ENCODE measurements around the gene CTNNA3.

CTNNA3 gene

DNA sequence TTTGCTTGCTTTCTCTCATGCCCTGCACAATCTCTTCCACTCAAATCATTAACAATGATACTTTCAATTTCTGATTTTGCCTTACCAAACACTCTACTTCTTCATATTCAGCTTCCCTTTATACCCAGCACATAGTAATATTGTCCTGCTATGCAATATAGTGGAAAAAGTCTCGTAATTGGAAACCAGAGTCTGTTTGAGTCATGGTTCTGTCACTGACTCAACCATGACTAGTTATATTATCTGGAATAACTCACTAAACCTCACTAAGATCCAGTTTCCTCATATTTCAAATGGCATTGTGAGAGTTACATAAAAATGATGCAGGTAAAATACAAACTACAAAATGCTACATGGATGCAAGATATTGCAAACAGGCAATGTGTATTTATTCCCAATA is 868.6 kb downstream of the CTNNA3 start:
- no peak overlapping the region for H3K4me3 Mint-ChIP-seq
- H3K9me3 Mint-ChIP-seq, result peaks cover 7% of the 10 kb centered on the region in 2 donors
- no peaks in the 10 kb centered on the region for H3K36me3 Mint-ChIP-seq (ENCODE audit: insufficient read depth)
- H3K27me3 Mint-ChIP-seq, result no peaks in the 10 kb centered on the region
- ATAC-seq (replicated peaks) (no peak), DNase-seq (no peak)
- no peak overlapping the region for H3K27ac Mint-ChIP-seq
- no peaks in the 10 kb centered on the region for H3K4me1 Mint-ChIP-seq (ENCODE audit: low read depth in 2 of 2)

DNA sequence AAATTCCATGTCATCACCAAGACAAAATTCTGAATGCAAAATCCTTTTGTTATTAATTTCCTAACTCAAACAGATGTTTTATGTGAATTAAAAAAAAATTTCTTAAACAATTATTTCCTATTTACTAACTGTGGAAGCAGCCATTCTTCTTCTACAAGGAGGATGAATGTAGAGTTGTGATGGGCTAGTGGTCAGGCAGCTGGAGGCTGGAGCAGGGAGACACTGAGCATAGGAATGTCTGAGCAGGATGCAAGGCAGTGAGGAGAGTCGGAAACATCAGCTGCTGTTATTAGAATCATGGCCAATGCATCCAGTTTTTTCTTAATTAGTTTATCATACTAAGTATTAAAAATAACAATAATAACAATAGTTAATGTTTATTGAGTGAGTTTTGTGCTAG is 872.7 kb downstream of the CTNNA3 start:
- Mint-ChIP-seq H3K9me3 (peaks cover 5 to 7% of the 10 kb centered on the region in 2 donors), H3K4me3 (no peak overlapping the region), H3K4me1 (ENCODE audit: low read depth in 2 of 2) (no peaks in the 10 kb centered on the region), H3K36me3 (ENCODE audit: insufficient read depth) (peaks cover 3% of the 10 kb centered on the region), H3K27ac (no peak overlapping the region), H3K27me3 (no peaks in the 10 kb centered on the region)
- no peak for DNase-seq
- no peak for ATAC-seq (replicated peaks)

- Mint-ChIP-seq H3K36me3 (ENCODE audit: insufficient read depth) (peaks cover 3% of the 10 kb centered on the region), H3K4me1 (ENCODE audit: low read depth in 2 of 2) (no peaks in the 10 kb centered on the region), H3K9me3 (peaks cover 5 to 7% of the 10 kb centered on the region in 2 donors), H3K4me3 (no peak overlapping the region), H3K27me3 (no peaks in the 10 kb centered on the region), H3K27ac (no peak overlapping the region)
- ATAC-seq (replicated peaks) (no peak), DNase-seq (no peak)
These were observed 873.2 kb downstream of the CTNNA3 start for GRCh38 chr10:66822801-66823200.

DNA sequence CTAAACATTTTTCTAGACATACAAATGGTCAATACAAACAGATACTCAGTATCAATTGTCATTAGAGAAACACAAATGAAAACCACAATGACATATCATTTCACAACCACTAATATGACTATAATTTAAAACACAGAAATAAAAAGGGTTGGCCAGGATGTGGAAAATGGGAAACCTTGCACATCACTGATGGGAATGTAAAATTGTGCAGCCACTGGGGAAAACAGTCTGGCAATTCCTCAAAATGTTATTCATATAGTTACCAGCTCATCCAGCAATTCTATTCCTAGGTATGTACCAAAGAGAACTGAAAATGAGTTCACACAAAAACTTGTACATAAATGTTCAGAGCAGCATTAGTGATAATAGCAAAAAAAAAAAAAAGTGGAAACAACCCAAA is 876.3 kb downstream of the CTNNA3 start:
- Mint-ChIP-seq H3K36me3 (ENCODE audit: insufficient read depth) (peaks cover 3% of the 10 kb centered on the region), H3K27ac (no peak overlapping the region), H3K4me3 (no peak overlapping the region), H3K27me3 (no peaks in the 10 kb centered on the region), H3K9me3 (peaks cover 3 to 7% of the 10 kb centered on the region in 2 donors), H3K4me1 (ENCODE audit: low read depth in 2 of 2) (no peaks in the 10 kb centered on the region)
- no peak for DNase-seq
- no peak for ATAC-seq (replicated peaks)

GRCh38 chr10:66813122-66813521 is 882.9 kb downstream of the CTNNA3 start:
- Mint-ChIP-seq H3K4me1 (ENCODE audit: low read depth in 2 of 2) (no peaks in the 10 kb centered on the region), H3K9me3 (peaks cover 6 to 22% of the 10 kb centered on the region in 2 donors), H3K36me3 (ENCODE audit: insufficient read depth) (no peaks in the 10 kb centered on the region), H3K27ac (no peak overlapping the region), H3K27me3 (no peaks in the 10 kb centered on the region), H3K4me3 (no peak overlapping the region)
- ATAC-seq (replicated peaks), result no peak
- no peak for DNase-seq

DNA sequence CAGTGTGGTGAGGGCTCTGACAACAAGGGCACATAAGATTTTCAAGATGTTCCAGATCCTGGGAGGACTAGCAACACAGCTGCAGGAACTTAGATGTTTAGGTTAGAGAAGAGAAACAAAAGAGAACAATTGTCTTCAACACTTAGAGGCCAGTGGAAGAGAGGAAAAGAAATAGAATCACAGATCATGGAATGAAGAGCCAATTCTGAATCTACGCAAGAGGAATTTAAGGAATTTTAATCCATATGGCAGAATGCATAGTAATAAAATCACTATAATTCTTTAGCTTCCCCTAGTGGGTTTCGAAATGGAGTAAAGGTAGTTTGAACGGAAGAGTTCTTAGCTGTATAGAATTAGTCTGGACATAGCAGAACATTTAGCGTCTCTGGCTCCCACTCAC is 884.8 kb downstream of the CTNNA3 start:
- ATAC-seq (replicated peaks), result no peak
- Mint-ChIP-seq H3K36me3 (ENCODE audit: insufficient read depth) (no peaks in the 10 kb centered on the region), H3K4me1 (ENCODE audit: low read depth in 2 of 2) (no peaks in the 10 kb centered on the region)

GRCh38 chr10:66809402-66809801 is 886.6 kb downstream of the CTNNA3 start:
- H3K27ac Mint-ChIP-seq, result no peak overlapping the region
- peaks cover 5 to 16% of the 10 kb centered on the region in 2 donors for H3K9me3 Mint-ChIP-seq
- no peaks in the 10 kb centered on the region for H3K4me1 Mint-ChIP-seq (ENCODE audit: low read depth in 2 of 2)
- H3K27me3 Mint-ChIP-seq, result no peaks in the 10 kb centered on the region
- ATAC-seq (replicated peaks) (no peak), DNase-seq (no peak)
- no peak overlapping the region for H3K4me3 Mint-ChIP-seq
- H3K36me3 Mint-ChIP-seq (ENCODE audit: insufficient read depth), result no peaks in the 10 kb centered on the region

More for the DNA sequence above, 884.8 kb downstream of the CTNNA3 start:
- H3K9me3 Mint-ChIP-seq, result peaks cover 5 to 18% of the 10 kb centered on the region in 2 donors
- H3K4me3 Mint-ChIP-seq, result no peak overlapping the region
- H3K27ac Mint-ChIP-seq, result no peak overlapping the region
- no peaks in the 10 kb centered on the region for H3K27me3 Mint-ChIP-seq
- DNase-seq, result no peak

- no peak for DNase-seq
- no peak for ATAC-seq (replicated peaks)
- H3K27ac Mint-ChIP-seq, result no peak overlapping the region
- no peak overlapping the region for H3K4me3 Mint-ChIP-seq
- H3K36me3 Mint-ChIP-seq (ENCODE audit: insufficient read depth), result no peaks in the 10 kb centered on the region
- no peaks in the 10 kb centered on the region for H3K4me1 Mint-ChIP-seq (ENCODE audit: low read depth in 2 of 2)
- no peaks in the 10 kb centered on the region for H3K27me3 Mint-ChIP-seq
- H3K9me3 Mint-ChIP-seq, result peaks cover 6 to 13% of the 10 kb centered on the region in 2 donors
These were observed 890.4 kb downstream of the CTNNA3 start for GRCh38 chr10:66805612-66806011.

- no peaks in the 10 kb centered on the region for H3K27me3 Mint-ChIP-seq
- peaks cover 5 to 7% of the 10 kb centered on the region in 2 donors for H3K9me3 Mint-ChIP-seq
- no peak overlapping the region for H3K27ac Mint-ChIP-seq
- no peaks in the 10 kb centered on the region for H3K36me3 Mint-ChIP-seq (ENCODE audit: insufficient read depth)
- no peak for DNase-seq
- no peak overlapping the region for H3K4me3 Mint-ChIP-seq
- ATAC-seq (replicated peaks), result no peak
- H3K4me1 Mint-ChIP-seq (ENCODE audit: low read depth in 2 of 2), result no peaks in the 10 kb centered on the region
These were observed 891.0 kb downstream of the CTNNA3 start for GRCh38 chr10:66804962-66805361.

DNA sequence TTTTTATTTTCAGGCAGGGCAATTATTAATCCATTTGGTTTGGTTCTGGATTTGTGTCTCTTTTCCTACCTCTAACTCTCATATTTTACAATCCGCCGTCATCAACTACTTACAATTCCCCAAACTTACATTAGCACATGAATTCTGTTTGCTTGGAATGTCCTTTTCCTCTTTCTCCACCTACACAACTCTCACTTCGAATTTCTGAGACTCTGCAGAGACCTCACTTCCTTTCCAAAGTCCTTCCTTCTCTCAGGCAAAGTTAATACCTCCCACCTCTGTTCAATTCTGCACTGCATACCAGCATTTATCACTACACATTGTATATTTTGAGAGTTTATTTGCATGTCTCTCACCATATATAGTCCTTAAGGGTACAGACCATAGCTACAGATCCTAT is 892.8 kb downstream of the CTNNA3 start:
- no peaks in the 10 kb centered on the region for H3K36me3 Mint-ChIP-seq (ENCODE audit: insufficient read depth)
- peaks cover 5 to 7% of the 10 kb centered on the region in 2 donors for H3K9me3 Mint-ChIP-seq
- ATAC-seq (replicated peaks), result no peak
- no peak overlapping the region for H3K27ac Mint-ChIP-seq
- H3K27me3 Mint-ChIP-seq, result no peaks in the 10 kb centered on the region
- DNase-seq, result no peak
- no peak overlapping the region for H3K4me3 Mint-ChIP-seq
- no peaks in the 10 kb centered on the region for H3K4me1 Mint-ChIP-seq (ENCODE audit: low read depth in 2 of 2)

DNA sequence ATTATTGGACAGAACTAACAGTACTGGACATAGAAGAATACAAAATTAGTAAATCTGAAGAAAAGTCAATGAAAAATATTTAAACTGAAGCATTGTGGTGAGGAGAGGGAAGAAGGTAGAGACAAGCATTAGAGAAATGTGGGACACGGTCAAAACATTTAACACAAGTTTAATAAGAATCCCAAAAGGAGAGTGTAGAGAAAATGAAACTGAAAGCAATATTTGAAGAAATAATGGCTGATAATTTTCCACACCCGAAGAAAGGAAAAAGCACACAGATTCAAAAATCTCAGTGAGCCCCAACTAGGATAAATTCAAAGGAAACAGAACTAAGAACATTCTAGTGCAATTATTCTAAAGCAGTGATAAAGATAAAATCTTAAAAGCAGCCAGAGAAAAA is 896.5 kb downstream of the CTNNA3 start:
- Mint-ChIP-seq H3K27me3 (no peaks in the 10 kb centered on the region), H3K4me3 (no peak overlapping the region), H3K36me3 (ENCODE audit: insufficient read depth) (no peaks in the 10 kb centered on the region), H3K4me1 (ENCODE audit: low read depth in 2 of 2) (no peaks in the 10 kb centered on the region), H3K9me3 (peaks cover 7 to 8% of the 10 kb centered on the region in 2 donors), H3K27ac (no peak overlapping the region)
- ATAC-seq (replicated peaks) (no peak), DNase-seq (no peak)

- Mint-ChIP-seq H3K9me3 (peaks cover 7% of the 10 kb centered on the region in 2 donors), H3K4me3 (no peak overlapping the region), H3K27me3 (no peaks in the 10 kb centered on the region), H3K27ac (no peak overlapping the region), H3K4me1 (ENCODE audit: low read depth in 2 of 2) (no peaks in the 10 kb centered on the region), H3K36me3 (ENCODE audit: insufficient read depth) (no peaks in the 10 kb centered on the region)
- DNase-seq, result no peak
- ATAC-seq (replicated peaks), result no peak
These were observed 900.1 kb downstream of the CTNNA3 start for GRCh38 chr10:66795866-66796265.

DNA sequence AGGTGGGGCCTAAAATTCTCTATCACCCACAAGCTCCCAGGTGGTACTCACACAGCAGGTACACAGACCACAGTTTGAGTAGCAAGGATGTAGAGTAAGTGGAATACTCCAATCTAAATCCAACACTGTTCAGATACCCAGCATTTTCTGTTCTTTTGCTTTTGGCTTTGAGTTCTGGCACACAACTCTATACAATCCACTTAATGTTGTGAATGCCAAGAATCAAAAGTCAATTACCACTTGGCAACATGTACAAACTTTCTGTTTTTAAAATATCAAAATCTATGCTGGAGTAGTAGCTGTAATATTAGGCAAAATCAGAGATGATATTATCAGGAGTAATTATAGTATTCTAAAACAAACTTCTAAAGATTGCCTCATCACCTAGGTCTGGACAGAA is 903.6 kb downstream of the CTNNA3 start:
- H3K4me3 Mint-ChIP-seq, result no peak overlapping the region
- no peak for DNase-seq

GRCh38 chr10:66788178-66788987 is 907.6 kb downstream of the CTNNA3 start:
- ATAC-seq (replicated peaks) (no peak), DNase-seq (no peak)
- no peak overlapping the region for H3K27ac Mint-ChIP-seq
- no peaks in the 10 kb centered on the region for H3K27me3 Mint-ChIP-seq
- no peaks in the 10 kb centered on the region for H3K4me1 Mint-ChIP-seq (ENCODE audit: low read depth in 2 of 2)
- H3K36me3 Mint-ChIP-seq (ENCODE audit: insufficient read depth), result no peaks in the 10 kb centered on the region
- H3K9me3 Mint-ChIP-seq, result peaks cover 7 to 26% of the 10 kb centered on the region in 2 donors
- no peak overlapping the region for H3K4me3 Mint-ChIP-seq

More for the DNA sequence above, 903.6 kb downstream of the CTNNA3 start:
- peaks cover 8 to 18% of the 10 kb centered on the region in 2 donors for H3K9me3 Mint-ChIP-seq
- no peaks in the 10 kb centered on the region for H3K4me1 Mint-ChIP-seq (ENCODE audit: low read depth in 2 of 2)
- no peak overlapping the region for H3K27ac Mint-ChIP-seq
- no peak for ATAC-seq (replicated peaks)
- no peaks in the 10 kb centered on the region for H3K36me3 Mint-ChIP-seq (ENCODE audit: insufficient read depth)
- H3K27me3 Mint-ChIP-seq, result no peaks in the 10 kb centered on the region

Measured in effector memory CD8-positive, alpha-beta T cell (primary cell).